ENCODE measurements around the gene PNMA1. TPM values are rescaled to one million over a fixed set of nuclear protein-coding genes. Genes with fewer than 3 reads are reported as not detected.
A peak's percentile ranks its signal among the peaks of the same experiment; 100 is the strongest.
"Not testable (repeated sequence)": the region's sequence is repeated elsewhere in the genome, so short reads cannot be mapped to it uniquely, and the experiment has no call there.

Gene PNMA1
- total RNA-seq, 2 donors from 2014 or later, result 42.0 to 53.7 TPM

DNA sequence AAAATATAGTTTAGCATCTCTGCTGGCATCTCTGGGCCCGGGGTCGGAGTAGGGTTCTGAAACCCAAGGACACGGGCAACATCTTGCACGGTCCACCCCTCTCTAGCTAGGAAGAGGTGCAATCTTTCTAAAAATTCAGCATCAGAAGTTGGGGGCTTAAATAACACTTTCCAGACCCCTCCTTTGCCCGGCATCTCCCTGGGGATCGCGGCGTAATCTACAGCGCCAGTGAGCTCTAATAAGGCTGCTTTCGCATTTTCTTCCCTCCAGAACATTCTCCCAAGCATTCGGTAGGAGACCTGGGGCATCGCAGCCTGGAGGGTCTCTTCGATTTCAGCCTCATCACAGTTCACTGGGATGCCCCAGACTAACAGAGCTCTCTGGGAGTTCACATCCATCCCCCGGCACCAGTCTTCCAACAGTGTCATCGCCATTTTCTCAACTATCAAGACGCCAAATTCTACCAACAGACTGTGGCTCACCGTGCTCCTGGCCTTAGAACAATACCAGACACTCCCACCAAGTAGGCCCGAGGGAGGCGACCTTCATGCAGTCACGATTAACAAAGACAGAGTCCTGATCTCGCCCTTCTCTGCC is 880 bp downstream of the PNMA1 start:
- peak overlapping the region; percentile 98 for H3K27ac Mint-ChIP-seq
- H3K27me3 Mint-ChIP-seq, result no peaks in the 10 kb centered on the region
- H3K4me1 Mint-ChIP-seq, result peaks cover 31% of the 10 kb centered on the region
- no peak for DNase-seq
- no peaks in the 10 kb centered on the region for H3K9me3 ChIP-seq (ENCODE audit: control insufficient read depth, low read length, poor library complexity, severe bottlenecking)
- H3K36me3 Mint-ChIP-seq (ENCODE audit: low read depth), result peaks cover 10% of the 10 kb centered on the region
- no peak for ATAC-seq
- peak overlapping the region; percentile 99 for H3K4me3 Mint-ChIP-seq

DNA sequence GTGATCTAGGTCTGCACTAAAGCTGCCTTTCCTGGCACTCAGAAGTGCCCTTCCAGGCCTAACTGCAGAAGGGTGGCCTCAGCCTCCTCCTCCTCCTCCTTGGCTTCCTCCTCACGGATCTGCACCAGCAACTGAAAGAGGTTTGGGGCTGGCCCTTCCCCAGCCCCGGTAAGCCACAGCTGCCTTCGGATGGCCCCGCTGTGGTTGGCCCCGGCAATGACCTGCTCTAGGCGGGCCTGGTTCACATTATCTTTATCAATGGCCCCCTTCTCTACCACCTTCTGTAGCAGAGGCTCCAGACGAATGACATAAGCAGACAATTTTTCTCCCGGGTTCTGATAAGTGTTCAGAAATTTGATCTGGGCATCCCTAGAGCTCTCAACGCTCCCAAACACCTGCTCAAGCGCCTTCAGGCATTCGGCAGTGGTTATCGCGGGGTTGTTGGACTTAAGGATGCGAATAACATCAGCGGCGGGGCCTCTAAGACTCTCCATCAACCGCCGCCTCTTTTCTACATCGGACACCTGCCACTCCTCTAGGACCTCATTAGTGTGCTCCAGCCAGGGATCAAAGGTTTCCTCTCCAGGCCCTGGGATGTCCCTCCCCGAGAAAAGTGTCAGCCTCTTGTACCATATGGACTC is 1.5 kb downstream of the PNMA1 start:
- Mint-ChIP-seq H3K27ac (peak overlapping the region; percentile 98), H3K36me3 (ENCODE audit: low read depth) (peaks cover 8% of the 10 kb centered on the region), H3K27me3 (no peaks in the 10 kb centered on the region), H3K4me3 (peak overlapping the region; percentile 99), H3K4me1 (peaks cover 33% of the 10 kb centered on the region)
- no peak for DNase-seq
- no peaks in the 10 kb centered on the region for H3K9me3 ChIP-seq (ENCODE audit: control insufficient read depth, low read length, poor library complexity, severe bottlenecking)
- ATAC-seq, result peak; percentile 13

DNA sequence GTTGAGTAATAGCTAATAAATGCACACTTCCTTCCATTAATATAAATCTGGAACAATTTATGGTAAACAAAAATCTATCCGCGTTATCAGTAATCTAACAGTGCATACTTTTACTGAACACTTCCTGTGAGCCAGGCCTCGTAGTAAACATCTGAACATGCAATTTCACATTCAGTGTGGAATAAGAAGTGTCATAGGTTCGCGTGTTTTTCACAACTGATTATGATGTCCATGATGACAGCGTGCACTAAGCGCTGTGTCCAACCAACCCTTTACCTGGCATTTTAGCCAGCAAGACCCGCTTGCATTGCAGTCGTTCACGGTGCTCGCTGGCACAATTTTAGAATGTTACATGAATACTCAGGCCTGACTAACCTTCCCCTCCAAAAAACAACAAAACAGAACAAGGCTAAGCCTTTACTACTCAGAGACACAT is 2.1 kb downstream of the PNMA1 start:
- no peak for ATAC-seq
- peaks cover 8% of the 10 kb centered on the region for H3K36me3 Mint-ChIP-seq (ENCODE audit: low read depth)

DNA sequence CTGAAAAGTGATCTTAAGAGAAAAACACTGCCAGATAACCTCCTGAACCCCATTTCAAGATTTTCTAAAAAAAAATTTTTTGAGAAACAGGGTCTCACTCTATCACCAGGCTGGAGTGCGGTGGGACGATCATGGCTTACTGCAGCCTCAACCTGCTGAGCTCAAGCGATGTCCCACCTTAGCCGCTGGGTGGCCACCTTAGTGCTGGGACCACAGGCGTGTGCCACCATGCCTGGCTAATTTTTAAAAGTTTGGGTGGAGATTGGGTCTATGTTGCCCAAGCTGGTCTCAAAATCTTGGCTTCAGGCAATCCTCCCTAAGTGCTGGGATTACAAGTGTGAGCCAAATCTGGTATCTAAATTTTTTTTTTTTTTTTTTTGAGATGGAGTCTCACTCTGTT is 3.4 kb downstream of the PNMA1 start:
- no peaks in the 10 kb centered on the region for H3K9me3 ChIP-seq (ENCODE audit: control insufficient read depth, low read length, poor library complexity, severe bottlenecking)
- no peak overlapping the region for H3K4me3 Mint-ChIP-seq
- peaks cover 37% of the 10 kb centered on the region for H3K4me1 Mint-ChIP-seq
- H3K27ac Mint-ChIP-seq, result peak overlapping the region; percentile 4
- ATAC-seq (no peak), DNase-seq (no peak)
- peaks cover 8% of the 10 kb centered on the region for H3K36me3 Mint-ChIP-seq (ENCODE audit: low read depth)
- H3K27me3 Mint-ChIP-seq, result no peaks in the 10 kb centered on the region

More for the DNA sequence above, 2.1 kb downstream of the PNMA1 start:
- H3K27ac Mint-ChIP-seq, result peak overlapping the region; percentile 98
- no peaks in the 10 kb centered on the region for H3K9me3 ChIP-seq (ENCODE audit: control insufficient read depth, low read length, poor library complexity, severe bottlenecking)
- no peaks in the 10 kb centered on the region for H3K27me3 Mint-ChIP-seq
- peak overlapping the region; percentile 99 for H3K4me3 Mint-ChIP-seq
- peaks cover 33% of the 10 kb centered on the region for H3K4me1 Mint-ChIP-seq
- DNase-seq, result no peak

DNA sequence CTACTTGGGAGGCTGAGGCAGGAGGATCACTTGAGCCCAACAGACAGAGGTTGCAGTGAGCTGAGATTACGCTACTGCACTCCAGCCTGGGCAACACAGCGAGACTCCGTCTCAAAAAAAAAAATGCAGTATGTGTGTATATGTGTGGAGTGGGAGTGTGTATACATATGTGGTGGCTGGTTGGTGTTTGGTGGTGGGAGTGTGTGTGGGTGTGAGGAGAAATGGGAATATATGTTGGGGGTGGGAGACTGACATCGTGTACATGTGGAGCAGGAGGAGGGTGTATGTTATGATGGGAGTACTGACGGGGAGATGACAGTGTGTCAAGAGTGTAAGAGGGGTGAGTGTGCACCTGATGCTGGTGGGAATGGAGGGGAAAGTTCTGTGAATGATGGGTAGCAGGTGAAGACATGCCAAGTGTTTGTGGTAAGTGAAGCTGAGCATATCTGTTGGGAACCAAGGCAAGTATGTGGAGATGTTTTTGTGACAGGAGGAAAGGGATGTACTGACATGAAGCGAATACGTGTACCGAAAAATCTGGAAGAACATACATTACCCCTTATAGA is 4.2 kb downstream of the PNMA1 start:
- H3K36me3 Mint-ChIP-seq (ENCODE audit: low read depth), result peaks cover 8% of the 10 kb centered on the region
- no peak overlapping the region for H3K4me3 Mint-ChIP-seq
- DNase-seq (no peak), ATAC-seq (no peak)
- H3K9me3 ChIP-seq (ENCODE audit: control insufficient read depth, low read length, poor library complexity, severe bottlenecking), result no peaks in the 10 kb centered on the region
- H3K4me1 Mint-ChIP-seq, result peaks cover 37% of the 10 kb centered on the region
- peak overlapping the region; percentile 21 for H3K27ac Mint-ChIP-seq
- H3K27me3 Mint-ChIP-seq, result no peaks in the 10 kb centered on the region

DNA sequence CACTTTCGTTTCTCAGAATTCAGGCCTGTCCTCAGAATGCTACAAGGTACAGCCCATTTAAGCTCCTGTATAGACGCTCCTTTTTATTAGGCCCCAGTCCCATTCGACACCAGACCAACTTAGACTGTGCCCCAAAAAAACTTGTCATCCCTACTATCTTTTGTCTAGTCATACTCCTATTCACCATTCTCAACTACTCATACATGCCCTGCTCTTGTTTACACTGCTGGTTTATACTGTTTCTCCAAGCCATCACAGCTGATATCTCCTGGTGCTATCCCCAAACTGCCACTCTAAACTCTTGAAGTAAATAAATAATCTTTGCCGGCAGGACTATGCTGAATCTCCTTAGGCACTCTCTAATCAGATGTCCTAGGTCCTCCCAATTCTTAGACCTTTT is 6.1 kb downstream of the PNMA1 start:
- DNase-seq; ATAC-seq; H3K4me3 Mint-ChIP-seq; H3K36me3 Mint-ChIP-seq (ENCODE audit: low read depth); H3K9me3 ChIP-seq (ENCODE audit: control insufficient read depth, low read length, poor library complexity, severe bottlenecking); H3K27me3 Mint-ChIP-seq; H3K27ac Mint-ChIP-seq: not testable (repeated sequence)
- H3K4me1 Mint-ChIP-seq, result peaks cover 30% of the 10 kb centered on the region

DNA sequence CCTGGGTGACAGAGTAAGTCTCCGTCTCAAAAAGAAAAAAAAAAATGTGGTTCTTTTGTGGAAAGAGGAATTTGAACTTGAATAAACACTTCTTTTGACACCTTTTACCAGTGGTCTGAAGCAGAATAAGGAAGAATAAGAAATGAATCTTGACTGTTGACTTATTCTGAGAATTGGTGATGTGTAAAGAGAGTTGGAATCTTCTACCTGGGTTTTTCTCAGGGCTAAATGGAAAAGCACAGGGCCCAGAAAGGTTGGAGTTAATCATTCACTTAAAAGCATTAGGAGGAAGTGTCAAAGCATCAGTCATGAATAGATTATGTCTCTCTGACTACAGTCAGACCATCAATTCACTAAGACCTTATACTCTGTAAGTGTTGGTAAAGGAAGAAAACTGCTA is 13.9 kb downstream of the PNMA1 start:
- H3K27me3 Mint-ChIP-seq, result no peaks in the 10 kb centered on the region
- no peak for DNase-seq
- ATAC-seq, result no peak
- no peak overlapping the region for H3K4me3 Mint-ChIP-seq
- no peaks in the 10 kb centered on the region for H3K9me3 ChIP-seq (ENCODE audit: control insufficient read depth, low read length, poor library complexity, severe bottlenecking)
- H3K27ac Mint-ChIP-seq, result no peak overlapping the region
- H3K36me3 Mint-ChIP-seq (ENCODE audit: low read depth), result peaks cover 4% of the 10 kb centered on the region
- peaks cover 2% of the 10 kb centered on the region for H3K4me1 Mint-ChIP-seq

DNA sequence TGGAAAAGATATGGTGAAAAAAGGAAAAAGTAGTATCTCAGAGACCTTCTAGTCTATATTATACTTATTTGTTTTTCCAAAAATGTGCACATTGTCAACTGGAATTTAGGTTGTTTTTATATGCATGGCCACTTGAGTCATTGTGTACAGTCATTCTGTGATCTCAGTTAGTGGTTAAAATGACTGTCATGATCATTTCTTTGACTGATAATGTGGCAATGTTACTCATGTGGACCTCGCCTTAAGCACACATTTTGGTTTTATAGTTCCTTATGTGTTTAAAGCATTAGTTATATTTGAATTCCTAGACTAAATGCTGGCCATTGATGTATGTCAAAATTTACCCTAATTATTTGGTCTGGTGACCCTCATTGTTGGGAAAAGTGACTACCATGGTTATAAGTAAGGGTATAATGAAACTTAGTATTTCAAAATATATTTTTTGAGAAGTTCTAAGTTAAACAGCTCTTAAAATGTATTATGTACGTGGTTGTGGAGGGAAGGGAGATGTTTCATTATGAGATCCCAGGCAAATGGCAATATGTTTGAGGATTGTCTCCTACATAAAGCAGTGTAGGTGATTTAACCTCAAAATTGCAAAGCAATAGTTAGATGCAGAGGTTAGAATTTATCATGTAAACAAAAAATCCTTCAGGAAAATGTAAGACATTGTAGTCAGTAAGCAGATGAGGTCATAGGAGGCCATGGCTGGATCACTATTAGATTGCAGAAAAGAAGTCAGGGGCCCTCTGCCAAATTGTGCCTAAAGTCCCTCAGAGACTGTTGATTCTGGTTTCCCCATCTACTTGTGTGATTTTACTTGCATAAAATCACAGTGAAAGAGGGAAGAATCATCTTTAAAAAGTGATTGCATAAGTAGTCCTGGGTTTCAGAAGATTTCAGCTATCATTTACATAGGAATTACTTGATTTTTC is 17.5 kb downstream of the PNMA1 start:
- Mint-ChIP-seq H3K4me3 (no peak overlapping the region), H3K27ac (no peak overlapping the region), H3K4me1 (peaks cover 2% of the 10 kb centered on the region), H3K36me3 (ENCODE audit: low read depth) (peaks cover 7% of the 10 kb centered on the region), H3K27me3 (no peaks in the 10 kb centered on the region)
- DNase-seq (no peak), ATAC-seq (no peak)
- no peaks in the 10 kb centered on the region for H3K9me3 ChIP-seq (ENCODE audit: control insufficient read depth, low read length, poor library complexity, severe bottlenecking)

DNA sequence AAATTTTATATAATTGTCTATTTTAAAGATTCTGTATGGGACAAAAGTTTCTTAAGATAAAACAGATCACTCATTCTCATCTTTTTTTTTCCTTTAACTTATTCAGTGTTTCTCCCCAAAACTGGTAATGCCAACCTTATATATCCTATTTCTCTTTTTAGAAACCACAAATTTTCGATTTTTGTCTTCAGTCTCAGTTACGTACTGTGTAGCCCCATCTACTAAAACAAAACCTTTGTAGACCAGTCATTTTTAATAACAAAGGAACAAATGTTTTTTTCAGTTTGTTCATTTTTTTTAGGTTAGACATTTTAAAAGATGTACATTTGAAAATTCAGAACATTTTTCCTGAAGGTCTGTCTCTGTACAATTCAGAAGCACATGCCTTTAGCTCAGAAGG is 18.2 kb downstream of the PNMA1 start:
- no peak for ATAC-seq
- no peak for DNase-seq
- no peaks in the 10 kb centered on the region for H3K9me3 ChIP-seq (ENCODE audit: control insufficient read depth, low read length, poor library complexity, severe bottlenecking)
- no peak overlapping the region for H3K4me3 Mint-ChIP-seq
- peaks cover 2% of the 10 kb centered on the region for H3K4me1 Mint-ChIP-seq
- H3K27me3 Mint-ChIP-seq, result no peaks in the 10 kb centered on the region
- H3K27ac Mint-ChIP-seq, result no peak overlapping the region
- peaks cover 7% of the 10 kb centered on the region for H3K36me3 Mint-ChIP-seq (ENCODE audit: low read depth)

DNA sequence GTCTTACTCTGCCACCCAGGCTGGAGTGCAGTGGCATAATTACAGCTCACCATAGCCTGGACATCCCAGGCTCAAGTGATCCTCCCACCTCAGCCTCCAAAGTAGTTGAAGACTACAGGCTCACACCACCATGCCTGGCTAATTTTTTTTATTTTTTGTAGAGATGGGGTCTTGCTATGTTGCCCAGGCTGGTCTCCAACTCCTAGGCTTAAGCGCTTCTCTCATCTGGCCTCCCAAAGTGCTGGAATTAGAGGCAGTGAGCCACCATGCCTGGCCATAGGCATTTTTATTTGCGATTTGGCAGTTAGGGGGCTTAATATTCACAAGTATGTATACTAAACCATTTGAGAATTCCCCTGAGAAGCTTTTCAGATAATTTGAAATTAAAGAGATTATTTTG is 19.1 kb downstream of the PNMA1 start:
- Mint-ChIP-seq H3K27me3 (no peaks in the 10 kb centered on the region), H3K4me3 (no peak overlapping the region), H3K36me3 (ENCODE audit: low read depth) (peaks cover 7% of the 10 kb centered on the region)

DNA sequence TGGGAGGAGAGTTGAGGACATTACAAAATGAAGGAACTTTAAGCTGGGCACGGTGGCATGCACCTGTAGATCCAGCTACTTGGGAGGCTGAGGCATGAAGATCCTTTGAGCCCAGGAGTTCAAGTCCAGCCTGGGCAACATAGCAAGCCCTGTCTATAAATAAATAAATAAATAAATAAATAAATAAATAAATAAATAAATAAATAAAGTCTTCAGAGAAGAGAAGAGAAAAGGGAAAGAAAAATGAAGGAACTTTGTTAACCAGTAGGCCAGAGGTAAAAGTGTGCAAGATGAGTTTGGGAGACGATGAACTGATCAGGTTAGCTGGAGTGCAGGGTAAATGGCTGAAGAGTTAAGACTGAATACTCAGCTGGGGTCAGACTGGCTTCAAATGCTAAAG is 20.1 kb downstream of the PNMA1 start:
- Mint-ChIP-seq H3K4me1 (no peaks in the 10 kb centered on the region), H3K27me3 (no peaks in the 10 kb centered on the region), H3K27ac (no peak overlapping the region), H3K36me3 (ENCODE audit: low read depth) (peaks cover 7% of the 10 kb centered on the region), H3K4me3 (no peak overlapping the region)
- DNase-seq, result no peak
- H3K9me3 ChIP-seq (ENCODE audit: control insufficient read depth, low read length, poor library complexity, severe bottlenecking), result no peaks in the 10 kb centered on the region
- no peak for ATAC-seq

More for the DNA sequence above, 19.1 kb downstream of the PNMA1 start:
- Mint-ChIP-seq H3K4me1 (no peaks in the 10 kb centered on the region), H3K27ac (no peak overlapping the region)
- DNase-seq, result no peak
- no peak for ATAC-seq
- no peaks in the 10 kb centered on the region for H3K9me3 ChIP-seq (ENCODE audit: control insufficient read depth, low read length, poor library complexity, severe bottlenecking)

DNA sequence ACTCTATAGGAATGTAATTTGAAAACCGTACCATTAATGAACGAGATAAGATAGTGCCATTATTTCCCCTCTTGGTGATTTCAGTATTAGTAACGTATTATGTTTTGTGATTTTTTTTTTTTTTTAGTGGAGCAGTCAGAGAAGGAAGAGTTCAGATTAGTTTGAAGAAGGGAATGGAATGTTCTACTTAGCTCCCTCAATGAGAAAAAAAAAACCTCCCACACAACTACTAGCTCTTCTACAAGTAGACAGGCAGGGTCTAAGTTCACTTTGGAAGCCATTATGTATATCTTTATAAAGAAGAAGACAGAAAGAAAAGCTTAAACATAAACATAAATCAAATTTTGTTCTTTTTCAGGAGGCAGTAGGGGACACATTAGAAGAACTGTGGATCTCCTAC is 27.3 kb downstream of the PNMA1 start:
- Mint-ChIP-seq H3K27ac (no peak overlapping the region), H3K4me3 (no peak overlapping the region), H3K36me3 (ENCODE audit: low read depth) (peaks cover 2% of the 10 kb centered on the region)

DNA sequence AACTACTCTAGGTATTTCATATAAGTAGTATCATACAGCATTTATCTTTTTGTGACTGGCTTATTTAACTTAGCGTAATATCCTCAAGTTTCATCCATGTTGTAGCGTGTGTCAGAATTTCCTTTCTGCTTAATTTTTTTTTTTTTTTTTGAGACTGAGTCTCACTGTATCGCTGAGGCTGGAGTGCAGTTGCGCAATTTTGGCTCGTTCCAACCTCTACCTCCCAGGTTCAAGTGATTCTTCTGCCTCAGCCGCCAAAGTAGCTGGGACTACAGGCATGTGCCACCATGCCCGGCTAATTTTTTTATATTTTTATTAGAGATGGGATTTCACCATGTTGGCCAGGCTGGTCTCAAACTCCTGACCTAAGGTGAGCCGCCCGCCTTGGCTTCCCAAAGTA is 28.9 kb downstream of the PNMA1 start:
- Mint-ChIP-seq H3K27ac (no peak overlapping the region), H3K36me3 (ENCODE audit: low read depth) (peaks cover 2% of the 10 kb centered on the region), H3K27me3 (no peaks in the 10 kb centered on the region), H3K4me3 (no peak overlapping the region), H3K4me1 (no peaks in the 10 kb centered on the region)
- no peaks in the 10 kb centered on the region for H3K9me3 ChIP-seq (ENCODE audit: control insufficient read depth, low read length, poor library complexity, severe bottlenecking)
- ATAC-seq, result no peak
- no peak for DNase-seq

More for the DNA sequence above, 27.3 kb downstream of the PNMA1 start:
- no peaks in the 10 kb centered on the region for H3K27me3 Mint-ChIP-seq
- H3K9me3 ChIP-seq (ENCODE audit: control insufficient read depth, low read length, poor library complexity, severe bottlenecking), result no peaks in the 10 kb centered on the region
- ATAC-seq, result no peak
- no peak for DNase-seq
- H3K4me1 Mint-ChIP-seq, result no peaks in the 10 kb centered on the region

Measured in T-helper 17 cell (primary cell).